Measurements from ENCODE around the gene COL5A1.
A peak's percentile ranks its signal among the peaks of the same experiment; 100 is the strongest.

The COL5A1 gene

DNA sequence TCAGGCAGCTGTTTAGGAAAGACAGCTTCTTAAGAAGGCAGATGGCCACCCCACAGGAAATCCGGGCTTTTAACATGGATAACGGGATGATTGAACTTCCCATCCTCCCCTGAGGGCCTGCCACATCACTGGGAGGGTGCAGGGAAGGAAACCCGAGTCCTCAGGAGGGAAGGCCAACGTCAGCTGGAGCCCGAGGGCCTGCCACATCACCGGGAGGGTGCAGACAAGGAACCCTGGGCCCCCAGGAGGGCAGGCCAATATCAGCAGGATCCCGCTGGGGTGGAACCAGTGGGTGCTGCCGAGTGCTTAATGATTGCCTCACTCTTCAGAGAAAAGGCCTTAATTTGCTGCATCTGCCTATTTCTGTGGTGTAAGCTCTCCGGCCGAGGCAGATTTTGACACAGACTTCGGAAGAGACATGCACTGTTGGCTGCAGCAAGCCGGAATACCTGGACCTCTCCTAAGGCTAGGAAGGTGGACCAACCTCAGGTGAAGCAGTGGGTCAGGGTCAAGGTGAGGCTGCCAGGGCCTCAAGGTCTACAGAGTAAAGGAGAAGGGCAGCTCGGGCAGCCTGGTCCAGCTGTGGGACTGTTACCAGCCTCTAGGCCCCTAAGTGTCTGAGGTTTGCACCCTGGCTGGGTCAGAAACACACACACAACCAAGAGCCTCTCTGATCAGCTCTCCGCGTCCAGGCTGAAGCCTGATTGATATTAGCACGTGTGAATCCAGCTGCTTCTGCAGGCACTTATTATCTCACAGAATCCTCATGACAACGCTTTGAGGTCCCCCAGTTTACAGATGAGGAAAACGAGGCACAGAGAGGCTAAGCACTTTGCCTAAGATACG lies 14.8 kb upstream of the COL5A1 start:
- H3K4me3 ChIP-seq (ENCODE audit: low read length) = no peak overlapping the region
- DNase-seq (ENCODE audit: low read depth) = peak; percentile 55
- TF ChIP-seq CTCF (conservative IDR thresholded peaks at IDR 0.05; ENCODE audit: low read length) = no peak

GRCh38 chr9:134627417-134628353 lies 13.9 kb upstream of the COL5A1 start:
- TF ChIP-seq CTCF (conservative IDR thresholded peaks at IDR 0.05; ENCODE audit: low read length) = no peak
- H3K4me3 ChIP-seq (ENCODE audit: low read length) = no peak overlapping the region
- DNase-seq (ENCODE audit: low read depth) = no peak

DNA sequence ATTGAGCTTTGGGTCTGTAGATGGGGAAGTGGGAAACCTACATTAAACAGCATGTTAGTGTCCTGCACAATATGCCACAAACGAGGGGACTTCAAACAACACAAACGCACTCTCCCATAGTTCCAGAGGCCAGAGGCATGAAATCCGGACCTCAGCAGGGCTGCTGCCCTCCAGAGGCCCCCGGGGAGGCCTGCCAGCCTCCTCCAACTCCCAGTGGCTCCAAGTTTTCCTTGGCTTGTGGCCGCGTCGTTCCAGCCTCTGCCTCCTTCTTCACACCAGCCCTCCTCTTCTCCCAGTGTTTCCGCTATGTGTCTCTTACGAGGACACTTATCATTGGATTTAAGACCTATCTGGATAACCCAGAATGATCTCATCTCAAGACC lies 13.3 kb upstream of the COL5A1 start:
- H3K4me3 ChIP-seq (ENCODE audit: low read length) = no peak overlapping the region
- no peak for DNase-seq (ENCODE audit: low read depth)
- no peak for TF ChIP-seq CTCF (conservative IDR thresholded peaks at IDR 0.05; ENCODE audit: low read length)

DNA sequence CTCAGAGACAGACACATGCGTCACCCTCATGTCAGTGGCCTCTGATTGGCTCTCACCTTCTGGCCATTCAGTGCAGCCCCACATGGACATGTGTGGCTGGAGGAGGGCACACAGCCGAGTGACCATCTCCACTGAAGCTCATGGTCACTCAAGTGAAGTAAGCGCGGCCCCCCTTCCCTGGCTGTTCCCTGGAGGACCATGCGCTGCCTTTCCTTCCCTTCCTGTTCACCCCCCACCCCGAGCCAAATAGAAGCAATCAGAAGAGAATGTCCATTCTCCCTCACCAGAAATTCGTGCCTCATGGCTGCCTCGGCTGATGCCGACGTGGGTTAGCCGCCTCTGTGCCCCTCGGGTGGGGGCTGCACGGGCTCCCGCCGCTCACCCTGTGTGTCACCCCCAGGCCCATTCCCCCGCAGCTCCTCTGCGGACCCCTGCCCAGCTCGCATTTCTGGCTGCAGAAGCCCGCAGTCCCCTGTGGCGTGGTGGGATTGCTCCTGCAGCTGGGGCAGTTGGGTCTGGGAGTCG lies 12.5 kb upstream of the COL5A1 start:
- no peak for TF ChIP-seq CTCF (conservative IDR thresholded peaks at IDR 0.05; ENCODE audit: low read length)
- H3K4me3 ChIP-seq (ENCODE audit: low read length) = no peak overlapping the region
- no peak for DNase-seq (ENCODE audit: low read depth)

- TF ChIP-seq CTCF (conservative IDR thresholded peaks at IDR 0.05; ENCODE audit: low read length) = no peak
- no peak for DNase-seq (ENCODE audit: low read depth)
- no peak overlapping the region for H3K4me3 ChIP-seq (ENCODE audit: low read length)
Measured at GRCh38 chr9:134629586-134630392, 11.8 kb upstream of the COL5A1 start.

GRCh38 chr9:134630393-134630790 lies 11.2 kb upstream of the COL5A1 start:
- no peak overlapping the region for H3K4me3 ChIP-seq (ENCODE audit: low read length)
- no peak for TF ChIP-seq CTCF (conservative IDR thresholded peaks at IDR 0.05; ENCODE audit: low read length)
- no peak for DNase-seq (ENCODE audit: low read depth)
